GM12801 (cell line): ENCODE data around the gene MARCO.

ENCODE experiments used
- CTCF ChIP-seq: IDR thresholded peaks from one replicate; pipeline ENCODE4 v1.5.1; 2011; ENCODE audit warnings: control low read depth; ENCODE audit not compliant: insufficient read length; ENCODE audit errors: extremely low read depth

Gene MARCO

GRCh38 chr2:118936306-118936705 is 5.7 kb upstream of the MARCO start:
- TF ChIP-seq CTCF, result no peak

- TF ChIP-seq CTCF, result no peak
Observed at GRCh38 chr2:118936936-118937335, 5.1 kb upstream of the MARCO start.

- no peak for TF ChIP-seq CTCF
Observed at GRCh38 chr2:118937817-118938216, 4.2 kb upstream of the MARCO start.

- no peak for TF ChIP-seq CTCF
Observed at GRCh38 chr2:118939994-118940393, 2.0 kb upstream of the MARCO start.

- no peak for TF ChIP-seq CTCF
Observed at GRCh38 chr2:118940486-118941120, 1.4 kb upstream of the MARCO start.

- no peak for TF ChIP-seq CTCF
Observed at GRCh38 chr2:118943286-118943685, 1.3 kb downstream of the MARCO start.

GRCh38 chr2:118945881-118946280 is 3.9 kb downstream of the MARCO start:
- TF ChIP-seq CTCF, result no peak
